OCI-LY1 (cell line): Measurements from ENCODE around the gene GNB5.

ENCODE experiments used
- CTCF ChIP-seq: fragments of 200-600 bp; sonication (generic), shearing (Covaris generic); IDR thresholded peaks from 2 replicates; pipeline ENCODE4 v1.5.1; 2017; ENCODE audit warnings: mild to moderate bottlenecking, antibody characterized with exemption, low read length, moderate library complexity, mixed read lengths
- EZH2 ChIP-seq: fragments of 200-600 bp; sonication (generic), shearing (Covaris generic); IDR thresholded peaks from 2 replicates; pipeline ENCODE4 v1.8.0; 2017; ENCODE audit warnings: borderline replicate concordance, mixed run types, mild to moderate bottlenecking, antibody characterized with exemption, low read length, moderate library complexity, mixed read lengths

GRCh38 chr15:52095597-52096262 lies 95.5 kb downstream of the GNB5 start:
- TF ChIP-seq CTCF (no peak), EZH2 (no peak)
